K562 (cell line): ENCODE data around the gene HMGB1. TPM values are rescaled to one million over a fixed set of nuclear protein-coding genes. Genes with fewer than 3 reads are reported as not detected.
A peak's percentile ranks its signal among the peaks of the same experiment; 100 is the strongest.

Experiments used
- ATAC-seq: fragments of 200-7000 bp; cut with Tn5 transposase; 3 replicates; pipeline ENCODE4 v1.9.1; 2020; ENCODE audit warnings: moderate library complexity
- BruUV-seq: library from RNA; stranded (reverse); fragments of 400-500 nt; replicated peaks from 2 replicates; lab custom pipeline; 2021; lab: Mats Ljungman, UMichigan
- CTCF ChIA-PET: fragments of 300-600 bp; formaldehyde crosslinking; extraction: SDS; loops from one replicate; lab custom pipeline; 2021; ENCODE audit warnings: low intra/inter-chr PET ratio; lab: Yijun Ruan, JAX
- POLR2A ChIA-PET: fragments of 300-600, 350-650 bp; sonication (Branson Sonifier 250); formaldehyde crosslinking; extraction: SDS; loops from one replicate; lab custom pipeline; 2021; ENCODE audit warnings: antibody characterized with exemption, inconsistent platforms; lab: Yijun Ruan, JAX
- DNase-seq, 4 experiments: peaks; one replicate each; pipeline versions ENCODE4 v3.0.0 to v3.0.0-alpha.2; 2011 to 2018; ENCODE audit warnings: low spot score in 3 of 4, mixed read lengths in 3 of 4; ENCODE audit errors: extremely low read depth in 1 of 4
- FAIRE-seq: peaks from 2 replicates; lab custom pipeline; 2011; peaks lifted over from hg19 to GRCh38; lab: Jason Lieb, UNC
- H2AFZ ChIP-seq: 2 replicates; pipeline ENCODE4 v1.6.0; 2011; ENCODE audit warnings: low read depth, low read length, control low read depth, inconsistent platforms
- H3K27ac ChIP-seq: fragments of 200-600 bp; 3 replicates; pipeline ENCODE4 v1.8.0; 2011; ENCODE audit warnings: low read depth, mild to moderate bottlenecking, control low read depth, inconsistent platforms, low read length, moderate library complexity, mixed read lengths; ENCODE audit errors: extremely low read depth
- H3K27me3 ChIP-seq, 2 experiments: fragments of 300-600 bp in 1 of 2; 2 replicates in 1 of 2; 3 replicates in 1 of 2; pipeline versions ENCODE4 v1.6.0 to v1.8.0; 2011; ENCODE audit warnings: inconsistent platforms in 2 of 2, low read length in 2 of 2, mild to moderate bottlenecking in 1 of 2, mixed read lengths in 1 of 2, moderate library complexity in 1 of 2; ENCODE audit not compliant: control insufficient read depth in 2 of 2, insufficient read depth in 2 of 2
- H3K36me3 ChIP-seq: fragments of 300-600 bp; 3 replicates; pipeline ENCODE4 v1.8.0; 2011; ENCODE audit warnings: mild to moderate bottlenecking, low read length, inconsistent platforms; ENCODE audit not compliant: control insufficient read depth, insufficient read depth
- H3K4me1 ChIP-seq, 2 experiments: fragments of 200-600 bp in 1 of 2; replicated peaks in 1 of 2; 2 replicates in 1 of 2; 3 replicates in 1 of 2; pipeline versions ENCODE4 v1.5.1 to v1.8.0; 2011; ENCODE audit warnings: inconsistent platforms in 2 of 2, low read length in 2 of 2, mild to moderate bottlenecking in 1 of 2, mixed read lengths in 1 of 2, moderate library complexity in 1 of 2; ENCODE audit not compliant: control insufficient read depth in 2 of 2, insufficient read depth in 2 of 2
- H3K4me2 ChIP-seq: 2 replicates; pipeline ENCODE4 v1.6.1; 2011; ENCODE audit warnings: low read length, control low read depth, inconsistent platforms, mixed read lengths; ENCODE audit not compliant: insufficient read depth
- H3K4me3 ChIP-seq: fragments of 200-600 bp; sonication (generic), shearing (Covaris generic); 2 replicates; pipeline ENCODE4 v1.5.1; 2016; ENCODE audit warnings: control low read depth, inconsistent platforms
- H3K79me2 ChIP-seq: fragments of 200-600 bp; 3 replicates; pipeline ENCODE4 v1.8.0; 2011; ENCODE audit warnings: low read length, inconsistent platforms; ENCODE audit not compliant: control insufficient read depth, insufficient read depth
- H3K9ac ChIP-seq, 2 experiments: 2 replicates each; pipeline versions ENCODE4 v1.6.0 to v1.6.1; 2011; ENCODE audit warnings: low read depth in 2 of 2, low read length in 2 of 2, control low read depth in 1 of 2, inconsistent platforms in 1 of 2, mild to moderate bottlenecking in 1 of 2, mixed read lengths in 1 of 2; ENCODE audit not compliant: insufficient read depth in 1 of 2
- H3K9me1 ChIP-seq: one replicate; pipeline ENCODE4 v1.6.0; 2011; ENCODE audit warnings: inconsistent platforms, mild to moderate bottlenecking, low read length, moderate library complexity; ENCODE audit not compliant: control insufficient read depth, insufficient read depth
- H3K9me3 ChIP-seq: replicated peaks from 2 replicates; pipeline ENCODE4 v1.5.1; 2011; ENCODE audit warnings: low read depth, low read length, inconsistent platforms; ENCODE audit not compliant: control insufficient read depth, insufficient read depth
- H4K20me1 ChIP-seq: replicated peaks from 2 replicates; pipeline ENCODE4 v1.6.1; 2011; ENCODE audit warnings: low read length, inconsistent platforms, mixed read lengths; ENCODE audit not compliant: control insufficient read depth, insufficient read depth
- CEBPB ChIP-seq: fragments of 450-650 bp; IDR thresholded peaks from 2 replicates; pipeline ENCODE4 v1.6.1; 2016; ENCODE audit warnings: missing genetic modification characterization, missing compliant biosample characterization
- ID3 ChIP-seq, 2 experiments: fragments of 250-450 bp in 1 of 2; fragments of 450-650 bp in 1 of 2; sonication (Bioruptor Pico) in 1 of 2; IDR thresholded peaks; 2 replicates each; pipeline versions ENCODE4 v1.6.1 to v1.8.0; 2016 to 2021; ENCODE audit warnings: mild to moderate bottlenecking in 2 of 2, moderate library complexity in 2 of 2, missing compliant biosample characterization in 1 of 2, missing genetic modification characterization in 1 of 2
- SMARCE1 ChIP-seq: fragments of 450-650 bp; IDR thresholded peaks from 2 replicates; pipeline ENCODE4 v1.7.1; 2016; ENCODE audit warnings: mild to moderate bottlenecking
- ZNF699 ChIP-seq: fragments of 250-450 bp; sonication (Bioruptor Pico); IDR thresholded peaks from 2 replicates; pipeline ENCODE4 v1.8.0; 2021; ENCODE audit warnings: mild to moderate bottlenecking, moderate library complexity; ENCODE audit not compliant: insufficient replicate concordance
- WGBS: fragments of 100-300 bp; shearing (Covaris generic); methylation state at CpG from one replicate; pipeline ENCODE4 v1.1.6; 2016; ENCODE audit warnings: low coverage, mixed read lengths; ENCODE audit not compliant: insufficient coverage; ENCODE audit errors: missing lambda C conversion rate; 5-methylcytosine and 5-hydroxymethylcytosine counted together
- in situ Hi-C: fragments of 300-500 bp; cut with MboI; formaldehyde crosslinking; loops from 4 replicates; pipeline ENCODE4 v1.15.0; 2018; ENCODE audit warnings: inconsistent platforms, mixed read lengths
- intact Hi-C: fragments of 100-400 bp; cut with micrococcal nuclease; formaldehyde crosslinking; loops from 2 replicates; pipeline ENCODE4 v1.14.2; 2022
- polyA plus RNA-seq, 8 experiments: library from polyadenylated mRNA; depleted of rRNA in 4 of 8; stranded (reverse) in 5 of 8; unstranded in 3 of 8; fragments of >200 nt; fragmentation: Nextera tagmentation in 2 of 8; fragmentation: Illumina TruSeq in 1 of 8; extraction: Ambion mirVana in 2 of 8; extraction: Trizol in 1 of 8; gene quantifications; 2 replicates each; pipeline versions ENCODE4 v1.2.1 to v1.2.3, GENCODE V29; 2011 to 2014; ENCODE audit warnings: inconsistent platforms in 1 of 8, missing spikeins in 1 of 8
- total RNA-seq, 7 experiments: library from RNA; depleted of rRNA in 6 of 7; stranded (reverse); fragments of >200 nt in 6 of 7; fragmentation: Illumina TruSeq in 2 of 7; extraction: Trizol in 2 of 7; gene quantifications; 2 replicates each; pipeline versions ENCODE4 v1.2.1 to v1.2.3, GENCODE V29; 2011 to 2021; ENCODE audit warnings: low replicate concordance in 1 of 7

HMGB1 gene
- total and polyA plus RNA-seq, 9 of the 15 experiments (the other 6 are each of a cell fraction or from before 2014, with no cell fraction given) = 442 to 1,896 (median 933) TPM

- no peak overlapping the region for H2AFZ ChIP-seq
- peaks cover 2 to 25% of the 10 kb centered on the region in 2 experiments; a peak in 4 of 5 replicates for H3K27me3 ChIP-seq
- in situ Hi-C loops = no loop called here
- H3K4me2 ChIP-seq = no peak overlapping the region
- H3K36me3 ChIP-seq = no peaks in the 10 kb centered on the region
- H3K9ac ChIP-seq = no peak overlapping the region
- ChIA-PET POLR2A (no interaction called here), CTCF (no interaction called here)
- no peak for FAIRE-seq
- ATAC-seq = no peak
- H4K20me1 ChIP-seq = no peaks in the 10 kb centered on the region
- H3K9me1 ChIP-seq = no peaks in the 10 kb centered on the region
- BruUV-seq = no TSS peak
- TF ChIP-seq ID3 (CRISPR knock-in tag; IDR thresholded peaks at IDR 0.05) = no peak
- no peak for TF ChIP-seq ID3 (tag; IDR thresholded peaks at IDR 0.05)
- TF ChIP-seq CEBPB (tag) = peak; percentile 53
- TF ChIP-seq ZNF699 (CRISPR knock-in tag) = no peak
- no peak for TF ChIP-seq SMARCE1
- TF ChIP-seq, all 486 proteins: peak for 1
- no peak overlapping the region for H3K4me3 ChIP-seq
- H3K9me3 ChIP-seq = no peaks in the 10 kb centered on the region
- no peak for DNase-seq
- H3K4me1 ChIP-seq = peaks cover 0 to under 1% of the 10 kb centered on the region in 2 experiments; a peak in 1 of 5 replicates
- 8% methylated on average over 8 of the region's 9 CpGs for WGBS
- no peak overlapping the region for H3K27ac ChIP-seq
- intact Hi-C loops = no loop called here
- no peaks in the 10 kb centered on the region for H3K79me2 ChIP-seq
Observed at GRCh38 chr13:30509254-30510050, 43.7 kb upstream of the HMGB1 start.
